H1 (cell line): ENCODE data around the gene PCDH9.

Experiments used
- ASH2L ChIP-seq: fragments of 200-600, 300-600 bp; sonication (generic); IDR thresholded peaks from one replicate; pipeline ENCODE4 v1.7.1; 2017; ENCODE audit warnings: low read length
- BACH1 ChIP-seq: IDR thresholded peaks from 2 replicates; pipeline ENCODE4 v1.6.1; 2012; ENCODE audit warnings: low read length, improper control_type of control experiment
- BRCA1 ChIP-seq: IDR thresholded peaks from 2 replicates; pipeline ENCODE4 v1.6.1; 2012; ENCODE audit warnings: low read depth, low read length, improper control_type of control experiment
- EP300 ChIP-seq, 2 experiments: IDR thresholded peaks; 1 replicate in 1 of 2; 2 replicates in 1 of 2; pipeline ENCODE4 v1.6.1; 2011 to 2012; ENCODE audit warnings: low read depth in 2 of 2, low read length in 2 of 2, mild to moderate bottlenecking in 2 of 2, borderline replicate concordance in 1 of 2, inconsistent platforms in 1 of 2, moderate library complexity in 1 of 2
- HDAC2 ChIP-seq, 2 experiments: fragments of 300-600 bp in 1 of 2; sonication (generic) in 1 of 2; IDR thresholded peaks; 2 replicates each; pipeline ENCODE4 v1.6.1; 2011 to 2012; ENCODE audit warnings: low read depth in 2 of 2, low read length in 2 of 2, mild to moderate bottlenecking in 2 of 2, moderate library complexity in 2 of 2, borderline replicate concordance in 1 of 2, inconsistent platforms in 1 of 2
- HDAC6 ChIP-seq: IDR thresholded peaks from one replicate; pipeline ENCODE4 v1.7.1; 2012; ENCODE audit warnings: low read depth, mild to moderate bottlenecking, inconsistent platforms, low read length, moderate library complexity
- POLR2A ChIP-seq, 2 experiments: IDR thresholded peaks; 1 replicate in 1 of 2; 2 replicates in 1 of 2; pipeline ENCODE4 v1.6.1; 2011; ENCODE audit warnings: low read depth in 2 of 2, low read length in 2 of 2, mild to moderate bottlenecking in 2 of 2; ENCODE audit errors: control extremely low read depth in 1 of 2
- POLR2AphosphoS5 ChIP-seq: IDR thresholded peaks from 2 replicates; pipeline ENCODE4 v1.6.1; 2011; ENCODE audit warnings: low read depth, low read length
- SP1 ChIP-seq: IDR thresholded peaks from 2 replicates; pipeline ENCODE4 v1.6.1; 2011; ENCODE audit warnings: low read depth, low read length
- TAF1 ChIP-seq: IDR thresholded peaks from 2 replicates; pipeline ENCODE4 v1.6.1; 2011; ENCODE audit warnings: mild to moderate bottlenecking, low read depth, low read length
- ZNF274 ChIP-seq: IDR thresholded peaks from 2 replicates; pipeline ENCODE4 v1.7.0; 2012; ENCODE audit warnings: low read length, borderline replicate concordance; ENCODE audit errors: extremely low read depth
- TF ChIP-seq, protein P1 (sequence below), 3 experiments: IDR thresholded peaks; 1 replicate in 2 of 3; 2 replicates in 1 of 3; pipeline versions ENCODE4 v1.5.1 to v1.6.1; 2011; ENCODE audit warnings: low read length in 3 of 3, mild to moderate bottlenecking in 3 of 3, inconsistent platforms in 2 of 3, low read depth in 1 of 3, moderate library complexity in 1 of 3; ENCODE audit not compliant: insufficient read depth in 1 of 3; ENCODE audit errors: control extremely low read depth in 1 of 3
- TF ChIP-seq, protein P2 (sequence below): IDR thresholded peaks from 2 replicates; pipeline ENCODE4 v1.6.1; 2011; ENCODE audit warnings: low read depth, mild to moderate bottlenecking, low read length; ENCODE audit not compliant: insufficient read depth
- TF ChIP-seq, protein P3 (sequence below): IDR thresholded peaks from 2 replicates; pipeline ENCODE4 v1.6.1; 2012; ENCODE audit warnings: inconsistent platforms

DNA sequence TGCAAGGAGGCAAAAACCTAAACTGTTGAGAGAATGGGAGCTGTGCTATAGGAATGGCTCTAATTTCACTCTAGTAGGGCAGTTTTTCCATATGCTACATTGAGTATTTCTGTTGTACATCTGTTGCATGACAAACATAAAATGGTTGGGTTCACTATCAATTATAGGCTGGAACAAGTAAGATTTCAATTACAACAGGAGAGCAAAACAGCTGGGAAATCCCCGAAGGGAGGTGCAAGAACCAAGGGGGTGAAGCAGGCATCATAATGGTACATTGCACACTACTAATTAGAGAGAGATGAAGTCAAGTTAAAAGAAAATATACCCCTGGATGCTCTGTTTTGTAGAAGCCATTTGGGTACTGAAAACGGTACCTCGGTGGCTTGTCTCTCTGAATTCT is 389.5 kb downstream of the PCDH9 start:
- TF ChIP-seq, protein P1, sequence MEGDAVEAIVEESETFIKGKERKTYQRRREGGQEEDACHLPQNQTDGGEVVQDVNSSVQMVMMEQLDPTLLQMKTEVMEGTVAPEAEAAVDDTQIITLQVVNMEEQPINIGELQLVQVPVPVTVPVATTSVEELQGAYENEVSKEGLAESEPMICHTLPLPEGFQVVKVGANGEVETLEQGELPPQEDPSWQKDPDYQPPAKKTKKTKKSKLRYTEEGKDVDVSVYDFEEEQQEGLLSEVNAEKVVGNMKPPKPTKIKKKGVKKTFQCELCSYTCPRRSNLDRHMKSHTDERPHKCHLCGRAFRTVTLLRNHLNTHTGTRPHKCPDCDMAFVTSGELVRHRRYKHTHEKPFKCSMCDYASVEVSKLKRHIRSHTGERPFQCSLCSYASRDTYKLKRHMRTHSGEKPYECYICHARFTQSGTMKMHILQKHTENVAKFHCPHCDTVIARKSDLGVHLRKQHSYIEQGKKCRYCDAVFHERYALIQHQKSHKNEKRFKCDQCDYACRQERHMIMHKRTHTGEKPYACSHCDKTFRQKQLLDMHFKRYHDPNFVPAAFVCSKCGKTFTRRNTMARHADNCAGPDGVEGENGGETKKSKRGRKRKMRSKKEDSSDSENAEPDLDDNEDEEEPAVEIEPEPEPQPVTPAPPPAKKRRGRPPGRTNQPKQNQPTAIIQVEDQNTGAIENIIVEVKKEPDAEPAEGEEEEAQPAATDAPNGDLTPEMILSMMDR (IDR thresholded peaks at IDR 0.05; ENCODE audit: control extremely low read depth in 1 of 3, insufficient read depth in 1 of 3, low read depth in 1 of 3, low read length in 3 of 3) = no peak
- no peak for TF ChIP-seq BACH1
- TF ChIP-seq, protein P2, sequence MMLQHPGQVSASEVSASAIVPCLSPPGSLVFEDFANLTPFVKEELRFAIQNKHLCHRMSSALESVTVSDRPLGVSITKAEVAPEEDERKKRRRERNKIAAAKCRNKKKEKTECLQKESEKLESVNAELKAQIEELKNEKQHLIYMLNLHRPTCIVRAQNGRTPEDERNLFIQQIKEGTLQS = no peak
- TF ChIP-seq HDAC2 (IDR thresholded peaks at IDR 0.05; ENCODE audit: borderline replicate concordance in 1 of 2, low read depth in 2 of 2, low read length in 2 of 2) = no peak
- no peak for TF ChIP-seq TAF1
- TF ChIP-seq BRCA1 = no peak
- TF ChIP-seq ZNF274 = no peak
- TF ChIP-seq POLR2AphosphoS5 = no peak
- TF ChIP-seq SP1 = no peak
- TF ChIP-seq, protein P3, sequence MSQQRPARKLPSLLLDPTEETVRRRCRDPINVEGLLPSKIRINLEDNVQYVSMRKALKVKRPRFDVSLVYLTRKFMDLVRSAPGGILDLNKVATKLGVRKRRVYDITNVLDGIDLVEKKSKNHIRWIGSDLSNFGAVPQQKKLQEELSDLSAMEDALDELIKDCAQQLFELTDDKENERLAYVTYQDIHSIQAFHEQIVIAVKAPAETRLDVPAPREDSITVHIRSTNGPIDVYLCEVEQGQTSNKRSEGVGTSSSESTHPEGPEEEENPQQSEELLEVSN = no peak
- TF ChIP-seq HDAC6 = no peak
- TF ChIP-seq ASH2L = no peak
- TF ChIP-seq POLR2A (IDR thresholded peaks at IDR 0.05; ENCODE audit: control extremely low read depth in 1 of 2, low read depth in 2 of 2, low read length in 2 of 2) = no peak
- no peak for TF ChIP-seq EP300 (IDR thresholded peaks at IDR 0.05; ENCODE audit: borderline replicate concordance in 1 of 2, low read depth in 2 of 2, low read length in 2 of 2)
